ENCODE results near the gene ASCC1.
"Not testable (repeated sequence)": the region's sequence is repeated elsewhere in the genome, so short reads cannot be mapped to it uniquely, and the experiment has no call there.

Gene ASCC1

DNA sequence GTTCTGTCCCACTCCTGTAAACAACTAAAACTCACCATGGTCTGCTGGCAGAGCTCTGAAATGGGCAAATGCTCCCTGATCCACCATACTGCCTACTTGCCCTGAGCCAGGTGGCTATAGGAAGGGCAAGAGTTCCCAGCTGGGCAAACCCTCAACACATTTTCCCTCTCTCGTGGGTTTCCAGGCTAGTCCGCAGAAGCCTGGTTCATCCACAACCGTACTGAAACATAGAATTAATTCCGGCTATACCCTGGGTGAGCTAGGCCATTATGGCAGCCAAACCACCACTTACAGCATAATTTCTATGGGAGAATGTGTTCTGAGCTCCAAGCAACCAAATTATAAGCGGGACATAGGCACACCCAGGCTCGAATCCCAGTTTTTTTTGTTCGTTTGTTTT lies 37.5 kb upstream of the ASCC1 start:
- TF ChIP-seq, protein P1, sequence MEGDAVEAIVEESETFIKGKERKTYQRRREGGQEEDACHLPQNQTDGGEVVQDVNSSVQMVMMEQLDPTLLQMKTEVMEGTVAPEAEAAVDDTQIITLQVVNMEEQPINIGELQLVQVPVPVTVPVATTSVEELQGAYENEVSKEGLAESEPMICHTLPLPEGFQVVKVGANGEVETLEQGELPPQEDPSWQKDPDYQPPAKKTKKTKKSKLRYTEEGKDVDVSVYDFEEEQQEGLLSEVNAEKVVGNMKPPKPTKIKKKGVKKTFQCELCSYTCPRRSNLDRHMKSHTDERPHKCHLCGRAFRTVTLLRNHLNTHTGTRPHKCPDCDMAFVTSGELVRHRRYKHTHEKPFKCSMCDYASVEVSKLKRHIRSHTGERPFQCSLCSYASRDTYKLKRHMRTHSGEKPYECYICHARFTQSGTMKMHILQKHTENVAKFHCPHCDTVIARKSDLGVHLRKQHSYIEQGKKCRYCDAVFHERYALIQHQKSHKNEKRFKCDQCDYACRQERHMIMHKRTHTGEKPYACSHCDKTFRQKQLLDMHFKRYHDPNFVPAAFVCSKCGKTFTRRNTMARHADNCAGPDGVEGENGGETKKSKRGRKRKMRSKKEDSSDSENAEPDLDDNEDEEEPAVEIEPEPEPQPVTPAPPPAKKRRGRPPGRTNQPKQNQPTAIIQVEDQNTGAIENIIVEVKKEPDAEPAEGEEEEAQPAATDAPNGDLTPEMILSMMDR (IDR thresholded peaks at IDR 0.05; ENCODE audit: insufficient read depth, missing control alignments): no peak
- DNase-seq (ENCODE audit: insufficient read length, low spot score) (no peak), FAIRE-seq (no peak)

DNA sequence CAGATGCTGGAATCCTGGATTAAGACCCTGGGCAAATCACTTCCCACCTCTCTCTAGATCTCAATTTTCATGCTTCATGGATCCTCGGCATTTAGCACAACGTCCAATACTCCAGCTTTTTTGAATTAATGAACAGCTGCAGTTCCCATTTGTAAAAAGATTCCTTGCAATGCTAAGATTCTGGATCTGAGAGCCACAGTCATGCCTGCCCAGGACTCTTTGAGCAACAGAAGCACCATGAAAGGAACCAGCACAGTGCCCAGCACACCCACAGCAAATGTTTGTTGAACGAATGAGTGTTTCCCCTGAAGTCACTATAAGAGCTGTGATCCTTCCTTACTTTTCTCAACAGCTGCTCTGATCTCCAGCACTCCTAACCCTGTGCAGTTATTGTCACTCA lies 36.9 kb upstream of the ASCC1 start:
- FAIRE-seq (no peak), DNase-seq (ENCODE audit: insufficient read length, low spot score) (no peak)
- TF ChIP-seq, protein P1 (IDR thresholded peaks at IDR 0.05; ENCODE audit: insufficient read depth, missing control alignments): no peak

DNA sequence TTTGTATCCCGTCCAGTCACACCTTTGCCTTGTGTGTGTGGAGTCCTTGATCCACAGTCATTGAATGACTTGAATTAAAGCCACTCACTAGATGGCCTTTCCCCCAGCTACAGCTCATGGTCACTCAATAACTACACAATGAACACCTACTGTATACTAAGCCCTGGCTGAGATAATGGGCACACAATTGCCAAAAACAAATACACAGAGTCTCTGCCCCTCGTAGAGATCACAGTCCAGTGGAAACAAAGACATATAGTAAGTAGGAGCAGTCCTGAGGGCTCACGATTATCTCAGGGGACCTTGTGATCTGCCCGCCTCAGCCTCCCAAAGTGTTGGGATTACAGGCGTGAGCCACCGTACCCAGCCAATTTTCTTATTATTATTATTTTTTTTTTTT lies 35.6 kb upstream of the ASCC1 start:
- FAIRE-seq: no peak
- DNase-seq (ENCODE audit: insufficient read length, low spot score): no peak
- TF ChIP-seq, protein P1 (IDR thresholded peaks at IDR 0.05; ENCODE audit: insufficient read depth, missing control alignments): no peak

DNA sequence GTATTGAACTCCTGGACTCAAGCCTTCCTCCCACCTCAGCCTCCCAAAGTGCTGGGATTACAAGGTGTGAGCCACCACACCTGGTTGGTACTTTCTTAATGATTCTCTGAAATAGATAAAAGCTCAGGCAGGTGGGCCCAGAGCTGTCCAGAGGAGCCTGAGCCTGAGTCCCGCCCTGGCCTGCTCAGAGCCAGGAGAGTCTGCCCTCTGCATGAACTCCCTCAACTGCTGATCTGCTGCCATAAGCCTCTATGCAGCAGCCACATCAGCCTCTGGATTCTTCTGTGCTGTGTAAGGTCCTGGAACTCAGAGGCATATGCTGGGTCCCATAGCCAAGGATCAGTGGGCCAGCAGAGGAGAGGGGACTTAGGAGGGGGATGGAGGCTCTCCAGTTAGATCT lies 34.6 kb upstream of the ASCC1 start:
- TF ChIP-seq, protein P1 (IDR thresholded peaks at IDR 0.05; ENCODE audit: insufficient read depth, missing control alignments): no peak
- no peak for FAIRE-seq
- DNase-seq (ENCODE audit: insufficient read length, low spot score): no peak

DNA sequence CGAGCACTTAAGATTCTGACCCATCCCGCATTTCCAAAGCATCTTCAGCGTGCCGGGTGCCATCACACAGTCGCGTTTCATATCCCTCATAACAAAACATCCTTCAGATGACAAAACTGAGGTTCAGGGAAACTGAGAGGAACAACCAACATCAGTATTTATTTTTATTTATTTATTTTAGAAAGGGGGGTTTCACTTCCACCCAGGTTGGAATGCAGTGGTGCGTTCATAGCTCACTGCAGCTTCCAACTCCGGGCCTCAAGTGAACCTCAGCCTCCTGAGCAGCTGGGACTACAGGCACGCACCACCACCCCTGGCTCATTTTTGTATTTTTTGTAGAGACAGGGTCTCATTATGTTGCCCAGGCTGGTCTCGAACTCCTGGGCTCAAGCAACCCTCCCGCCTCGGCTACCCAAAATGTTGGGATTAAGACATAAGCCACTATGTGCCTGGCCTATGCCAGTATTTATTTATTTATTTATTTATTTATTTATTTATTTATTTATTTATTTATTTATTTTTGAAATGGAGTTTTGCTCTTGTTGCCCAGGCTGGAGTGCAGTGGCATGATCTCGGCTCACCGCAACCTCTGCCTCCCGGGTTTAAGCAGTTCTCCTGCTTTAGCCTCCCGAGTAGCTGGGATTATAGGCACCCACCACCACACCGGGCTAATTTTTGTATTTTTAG lies 33.2 kb upstream of the ASCC1 start:
- FAIRE-seq: not testable (repeated sequence)

DNA sequence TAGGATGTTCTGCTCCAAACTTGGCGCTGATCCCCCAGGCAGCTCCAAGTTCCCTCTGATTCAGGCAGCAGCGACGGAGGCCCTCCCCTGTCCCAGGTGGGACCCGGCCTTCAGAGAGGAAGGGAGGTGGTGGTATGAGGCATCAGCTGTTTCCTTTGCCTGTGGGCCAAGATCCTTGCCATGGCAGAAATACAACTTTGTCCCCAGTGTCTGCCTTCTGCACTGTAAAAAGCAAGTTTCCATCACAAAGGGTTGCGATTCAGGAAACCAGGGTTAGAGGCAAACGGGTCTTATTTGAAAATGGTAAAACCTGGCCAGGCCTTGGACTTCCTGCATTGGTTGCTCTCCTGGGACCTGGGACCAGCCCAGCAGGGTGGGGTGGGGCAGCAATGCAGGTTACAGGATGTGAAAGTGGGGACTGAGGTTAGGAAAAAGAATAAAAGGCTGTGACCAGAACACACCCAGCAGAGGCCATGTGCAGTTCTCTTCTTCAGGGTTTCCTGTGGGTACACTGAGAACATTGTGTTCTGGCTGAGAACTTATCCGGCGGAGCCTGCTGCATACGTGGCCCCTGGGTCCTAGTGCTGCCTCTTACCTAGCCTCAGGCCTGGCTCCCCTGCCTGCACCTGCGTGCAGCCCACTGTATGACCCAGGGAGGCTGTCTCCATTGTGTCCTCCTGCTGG lies 32.5 kb upstream of the ASCC1 start:
- TF ChIP-seq, protein P1 (IDR thresholded peaks at IDR 0.05; ENCODE audit: insufficient read depth, missing control alignments): no peak
- DNase-seq (ENCODE audit: insufficient read length, low spot score) (no peak), FAIRE-seq (no peak)

More for the DNA sequence above, 33.2 kb upstream of the ASCC1 start:
- not testable (repeated sequence) for DNase-seq (ENCODE audit: insufficient read length, low spot score)

DNA sequence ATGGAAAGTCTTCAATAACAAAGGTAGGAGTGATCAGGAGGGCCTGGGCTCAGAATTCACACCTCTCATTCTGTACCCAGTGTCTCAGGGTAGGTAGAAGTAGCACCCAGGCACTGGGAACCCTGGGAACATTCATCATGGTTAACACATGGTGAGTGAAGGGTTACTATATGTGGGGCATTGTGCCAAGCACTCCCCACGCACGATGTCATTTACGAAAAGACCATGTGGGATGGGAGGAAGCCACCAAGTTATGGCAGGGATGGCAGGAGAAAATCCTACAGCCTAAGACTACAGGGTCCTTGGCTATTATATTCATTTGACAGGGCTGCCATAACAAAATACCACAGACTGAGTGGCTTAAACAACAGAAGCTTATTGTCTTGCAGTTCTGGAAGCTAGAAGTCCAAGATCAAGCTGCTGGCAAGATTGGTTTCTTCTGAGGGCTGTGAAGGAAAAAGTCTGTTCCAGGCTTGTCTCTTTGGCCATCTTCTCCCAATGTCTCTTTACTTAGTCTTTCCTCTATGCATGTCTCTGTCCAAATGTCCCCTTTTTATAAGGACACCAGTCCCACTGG lies 30.0 kb upstream of the ASCC1 start:
- DNase-seq (ENCODE audit: insufficient read length, low spot score) (no peak), FAIRE-seq (no peak)
- TF ChIP-seq, protein P1 (IDR thresholded peaks at IDR 0.05; ENCODE audit: insufficient read depth, missing control alignments): no peak
